Measurements from ENCODE around the gene CCDC8.

CCDC8 gene

GRCh38 chr19:46385636-46386035 lies 27.7 kb downstream of the CCDC8 start:
- ChIA-PET CTCF (no interaction called here), POLR2A (ENCODE audit: low non-redundant PET) (no interaction called here)
- DNase-seq (ENCODE audit: low spot score) = no peak
- TF ChIP-seq CTCF (conservative IDR thresholded peaks at IDR 0.05; ENCODE audit: low read depth) = no peak
- H3K27ac ChIP-seq = peak overlapping the region; percentile 15

- ChIA-PET CTCF (interaction anchor here (0.6 kb wide), 2 partner anchors 102 to 202 kb away, joined by 3 to 4 read pairs; no protein-coding TSS in a partner anchor), POLR2A (ENCODE audit: low non-redundant PET) (interaction anchor here (0.7 kb wide), 1 partner anchor 106 kb away, joined by 3 read pairs; no protein-coding TSS in a partner anchor)
- TF ChIP-seq CTCF (conservative IDR thresholded peaks at IDR 0.05; ENCODE audit: low read depth) = no peak
- DNase-seq (ENCODE audit: low spot score) = no peak
- H3K27ac ChIP-seq = peak overlapping the region; percentile 15; the same call in 1 of the 2 replicates
Measured at GRCh38 chr19:46384396-46384795, 29.0 kb downstream of the CCDC8 start.

- DNase-seq (ENCODE audit: low spot score) = no peak
- no peak for TF ChIP-seq CTCF (conservative IDR thresholded peaks at IDR 0.05; ENCODE audit: low read depth)
- peak overlapping the region; percentile 15; the same call in 1 of the 2 replicates for H3K27ac ChIP-seq
- ChIA-PET CTCF (interaction anchor here (0.6 kb wide), 1 partner anchor 102 kb away, joined by 3 read pairs; no protein-coding TSS in a partner anchor), POLR2A (ENCODE audit: low non-redundant PET) (no interaction called here)
Measured at GRCh38 chr19:46383846-46384245, 29.5 kb downstream of the CCDC8 start.

- no peak for DNase-seq (ENCODE audit: low spot score)
- POLR2A ChIA-PET (ENCODE audit: low non-redundant PET) = no interaction called here
- TF ChIP-seq CTCF (conservative IDR thresholded peaks at IDR 0.05; ENCODE audit: low read depth) = no peak
- CTCF ChIA-PET = no interaction called here
- peak overlapping the region; percentile 15; the same call in 1 of the 2 replicates for H3K27ac ChIP-seq
Measured at GRCh38 chr19:46383171-46383815, 30.1 kb downstream of the CCDC8 start.

- peak overlapping the region; percentile 33 for H3K27ac ChIP-seq
- ChIA-PET CTCF (interaction anchor here (0.7 kb wide), 1 partner anchor 455 kb away, joined by 3 read pairs; no protein-coding TSS in a partner anchor), POLR2A (ENCODE audit: low non-redundant PET) (no interaction called here)
- no peak for TF ChIP-seq CTCF (conservative IDR thresholded peaks at IDR 0.05; ENCODE audit: low read depth)
- no peak for DNase-seq (ENCODE audit: low spot score)
Measured at GRCh38 chr19:46381756-46382345, 31.5 kb downstream of the CCDC8 start.

- H3K27ac ChIP-seq = peak overlapping the region; percentile 33; the same call in 1 of the 2 replicates
- POLR2A ChIA-PET (ENCODE audit: low non-redundant PET) = no interaction called here
- TF ChIP-seq CTCF (conservative IDR thresholded peaks at IDR 0.05; ENCODE audit: low read depth) = no peak
- CTCF ChIA-PET = interaction anchor here (0.7 kb wide), 1 partner anchor 456 kb away, joined by 3 read pairs; no protein-coding TSS in a partner anchor
- no peak for DNase-seq (ENCODE audit: low spot score)
Measured at GRCh38 chr19:46381346-46381745, 32.0 kb downstream of the CCDC8 start.
